ENCODE measurements around the gene CUX1. TPM values are rescaled to one million over a fixed set of nuclear protein-coding genes. Genes with fewer than 3 reads are reported as not detected.

The CUX1 gene
- total RNA-seq, 1 experiment from 2014 or later = 53.5 TPM

- Histone ChIP-seq H3K4ac (ENCODE audit: low read depth, low read length) (no peak overlapping the region), H2BK5ac (ENCODE audit: insufficient read length, low read length) (no peak overlapping the region), H3K27ac (ENCODE audit: insufficient read length, low read depth, low read length) (no peak overlapping the region), H3K18ac (ENCODE audit: insufficient read length, low read depth, low read length) (no peak overlapping the region), H3K9me3 (ENCODE audit: control insufficient read depth, low read depth, low read length) (no peaks in the 10 kb centered on the region), H2BK120ac (ENCODE audit: low read depth, low read length, poor library complexity, severe bottlenecking) (no peak overlapping the region), H4K91ac (ENCODE audit: insufficient read length, low read depth, low read length) (no peak overlapping the region), H4K5ac (ENCODE audit: insufficient read length, low read depth, low read length) (no peak overlapping the region), H3K23ac (ENCODE audit: insufficient read length, low read depth, low read length) (no peak overlapping the region), H2BK15ac (ENCODE audit: low read depth, low read length) (no peak overlapping the region), H3K27me3 (ENCODE audit: insufficient read depth, low read length) (no peaks in the 10 kb centered on the region), H2AK5ac (ENCODE audit: insufficient read length, low read length) (no peak overlapping the region), H3K4me2 (ENCODE audit: insufficient read depth, insufficient read length, low read length) (no peak overlapping the region), H4K8ac (replicated peaks; ENCODE audit: insufficient read length, low read depth, low read length) (no peak overlapping the region), H3K79me2 (ENCODE audit: insufficient read depth, low read length) (peaks cover 15% of the 10 kb centered on the region), H3K56ac (ENCODE audit: insufficient read length, low read depth, low read length) (no peak overlapping the region), H3K4me1 (ENCODE audit: insufficient read depth, low read length) (no peaks in the 10 kb centered on the region; the same call in 1 of the 2 replicates), H3T11ph (ENCODE audit: low read length) (no peak overlapping the region), H3K23me2 (ENCODE audit: insufficient read length, low read depth, low read length, poor library complexity, severe bottlenecking) (no peaks in the 10 kb centered on the region), H2BK12ac (ENCODE audit: insufficient read length, low read depth, low read length) (no peak overlapping the region), H2BK20ac (ENCODE audit: low read depth, low read length, poor library complexity, severe bottlenecking) (no peak overlapping the region), H3K9ac (ENCODE audit: extremely low read depth, insufficient read length, low read length) (no peak overlapping the region), H2AFZ (ENCODE audit: low read length) (no peak overlapping the region), H3K79me1 (ENCODE audit: insufficient read depth, low read depth, low read length, poor library complexity, severe bottlenecking) (peaks cover 10% of the 10 kb centered on the region), H3K14ac (ENCODE audit: insufficient read depth, low read length) (no peak overlapping the region), H4K20me1 (ENCODE audit: control insufficient read depth, insufficient read depth, insufficient read length) (no peaks in the 10 kb centered on the region)
- Mint-ChIP-seq H3K27ac (peak overlapping the region in 1 of 3 experiments; percentile 73; a peak in 2 of 7 replicates), H3K27me3 (ENCODE audit: low read depth) (no peaks in the 10 kb centered on the region), H3K36me3 (ENCODE audit: insufficient read depth in 1 of 3, low read depth in 3 of 3) (peaks cover 0 to 6% (median 3%) of the 10 kb centered on the region in 3 experiments; a peak in 5 of 7 replicates), H3K9me3 (no peaks in the 10 kb centered on the region), H3K4me1 (peaks cover 21 to 28% of the 10 kb centered on the region in 2 experiments), H3K4me3 (no peak overlapping the region)
- no peak for DNase-seq
- no peak for TF ChIP-seq CTCF (conservative IDR thresholded peaks at IDR 0.05)
- WGBS (ENCODE audit: extremely low coverage, insufficient read length, low lambda C conversion rate) = no CpG with 5 or more reads among the region's 2 CpGs
These were observed 144.4 kb downstream of the CUX1 start for GRCh38 chr7:101961811-101962210.

All from H9 (cell line).